SK-N-SH (cell line): ENCODE data around the gene CBFA2T2.

Experiments
- CTCF ChIP-seq: fragments of 200-600 bp; sonication (generic); IDR thresholded peaks from 2 replicates; pipeline ENCODE4 v1.6.1; 2017; ENCODE audit warnings: antibody characterized with exemption, mild to moderate bottlenecking, moderate library complexity
- ELF1 ChIP-seq: IDR thresholded peaks from 2 replicates; pipeline ENCODE4 v1.4.0; 2012
- EP300 ChIP-seq, 2 experiments: IDR thresholded peaks; 2 replicates each; pipeline versions ENCODE4 v1.4.0 to v1.6.1; 2012; ENCODE audit warnings: borderline replicate concordance in 1 of 2, low read depth in 1 of 2, low read length in 1 of 2
- RFX5 ChIP-seq: IDR thresholded peaks from 2 replicates; pipeline ENCODE4 v1.6.1; 2012; ENCODE audit warnings: mild to moderate bottlenecking, improper control_type of control experiment, low read length
- SIN3A ChIP-seq: IDR thresholded peaks from 2 replicates; pipeline ENCODE4 v1.6.1; 2012; ENCODE audit warnings: low read depth, mild to moderate bottlenecking, low read length, moderate library complexity, borderline replicate concordance
- TAF1 ChIP-seq: IDR thresholded peaks from 2 replicates; pipeline ENCODE4 v1.6.1; 2012; ENCODE audit warnings: low read depth, mild to moderate bottlenecking, low read length, moderate library complexity, borderline replicate concordance

GRCh38 chr20:33626190-33626589 is 136.3 kb downstream of the CBFA2T2 start:
- TF ChIP-seq ELF1, result no peak
- no peak for TF ChIP-seq CTCF
- no peak for TF ChIP-seq RFX5
- no peak for TF ChIP-seq TAF1
- no peak for TF ChIP-seq SIN3A
- TF ChIP-seq EP300 (IDR thresholded peaks at IDR 0.05; ENCODE audit: borderline replicate concordance in 1 of 2, low read depth in 1 of 2, low read length in 1 of 2), result no peak
